ENCODE measurements around the gene GLRA2.
"Not testable (repeated sequence)": the region's sequence is repeated elsewhere in the genome, so short reads cannot be mapped to it uniquely, and the experiment has no call there.

- TF ChIP-seq POLR2A (IDR thresholded peaks at IDR 0.05); POLR2AphosphoS5 (IDR thresholded peaks at IDR 0.05; ENCODE audit: insufficient read depth in 1 of 2, low read depth in 1 of 2): not testable (repeated sequence)
These were observed 83.1 kb downstream of the GLRA2 start for GRCh38 chrX:14612450-14612849.

Data from vagina (tissue), 2 donors.